Nephron (organoid): ENCODE results near the gene KRT1.

Source experiments
- H3K27ac Mint-ChIP-seq, 3 experiments: 2 replicates each; pipeline ENCODE4 v1.8.0; 2020; ENCODE audit warnings: mixed read lengths in 3 of 3, mild to moderate bottlenecking in 2 of 3, moderate library complexity in 1 of 3
- H3K27me3 Mint-ChIP-seq: 2 replicates; pipeline ENCODE4 v1.8.0; 2021; ENCODE audit warnings: low read depth, mild to moderate bottlenecking, moderate library complexity, mixed read lengths
- H3K36me3 Mint-ChIP-seq: 2 replicates; pipeline ENCODE4 v1.8.0; 2020; ENCODE audit warnings: low read depth, mixed read lengths
- H3K4me1 Mint-ChIP-seq: 2 replicates; pipeline ENCODE4 v1.8.0; 2020; ENCODE audit warnings: mixed read lengths
- H3K4me3 Mint-ChIP-seq, 3 experiments: 2 replicates each; pipeline ENCODE4 v1.8.0; 2020; ENCODE audit warnings: mild to moderate bottlenecking in 3 of 3, mixed read lengths in 3 of 3, moderate library complexity in 2 of 3
- H3K9me3 Mint-ChIP-seq: 2 replicates; pipeline ENCODE4 v1.8.0; 2020; ENCODE audit warnings: mixed read lengths
- CTCF ChIP-seq, 3 experiments: fragments of 200-600 bp; sonication (generic); IDR thresholded peaks; one replicate each; pipeline ENCODE4 v1.5.0; 2021; ENCODE audit warnings: antibody characterized with exemption in 3 of 3; ENCODE audit not compliant: unreplicated experiment in 3 of 3

KRT1 gene

GRCh38 chr12:52691841-52692150, 11.6 kb upstream of the KRT1 start:
- peaks cover 84% of the 10 kb centered on the region for H3K27me3 Mint-ChIP-seq
- peak overlapping the region; percentile 30 to 73 (median 72) for H3K4me3 Mint-ChIP-seq
- H3K9me3 Mint-ChIP-seq, result no peaks in the 10 kb centered on the region
- H3K27ac Mint-ChIP-seq, result no peak overlapping the region
- no peaks in the 10 kb centered on the region for H3K36me3 Mint-ChIP-seq
- no peak for TF ChIP-seq CTCF (IDR thresholded peaks at IDR 0.05; ENCODE audit: unreplicated experiment in 3 of 3)
- peaks cover 4% of the 10 kb centered on the region for H3K4me1 Mint-ChIP-seq

- Mint-ChIP-seq H3K9me3 (no peaks in the 10 kb centered on the region), H3K27me3 (peaks cover 87% of the 10 kb centered on the region), H3K27ac (no peak overlapping the region), H3K36me3 (no peaks in the 10 kb centered on the region), H3K4me1 (peaks cover 4% of the 10 kb centered on the region), H3K4me3 (peak overlapping the region; percentile 72 to 75 (median 73))
- TF ChIP-seq CTCF (IDR thresholded peaks at IDR 0.05; ENCODE audit: unreplicated experiment in 3 of 3), result no peak
Observed at GRCh38 chr12:52691076-52691840, 11.1 kb upstream of the KRT1 start.

- Mint-ChIP-seq H3K27ac (no peak overlapping the region), H3K4me1 (peaks cover 4% of the 10 kb centered on the region), H3K27me3 (peaks cover 84% of the 10 kb centered on the region), H3K36me3 (no peaks in the 10 kb centered on the region), H3K4me3 (peak overlapping the region; percentile 42 to 75 (median 73)), H3K9me3 (no peaks in the 10 kb centered on the region)
- no peak for TF ChIP-seq CTCF (IDR thresholded peaks at IDR 0.05; ENCODE audit: unreplicated experiment in 3 of 3)
Observed at GRCh38 chr12:52690351-52691075, 10.3 kb upstream of the KRT1 start.

- no peak overlapping the region for H3K27ac Mint-ChIP-seq
- TF ChIP-seq CTCF (IDR thresholded peaks at IDR 0.05; ENCODE audit: unreplicated experiment in 3 of 3), result no peak
- H3K36me3 Mint-ChIP-seq, result no peaks in the 10 kb centered on the region
- no peak overlapping the region for H3K4me3 Mint-ChIP-seq
- H3K9me3 Mint-ChIP-seq, result no peaks in the 10 kb centered on the region
- H3K27me3 Mint-ChIP-seq, result peaks cover 80% of the 10 kb centered on the region
- peaks cover 4% of the 10 kb centered on the region for H3K4me1 Mint-ChIP-seq
Observed at GRCh38 chr12:52689936-52690335, 9.7 kb upstream of the KRT1 start.

GRCh38 chr12:52689239-52689638, 9.0 kb upstream of the KRT1 start:
- Mint-ChIP-seq H3K4me3 (peak overlapping the region in 1 of 3 experiments; percentile 31), H3K9me3 (no peaks in the 10 kb centered on the region), H3K4me1 (peaks cover 4% of the 10 kb centered on the region), H3K36me3 (no peaks in the 10 kb centered on the region), H3K27me3 (peaks cover 80% of the 10 kb centered on the region), H3K27ac (no peak overlapping the region)
- TF ChIP-seq CTCF (IDR thresholded peaks at IDR 0.05; ENCODE audit: unreplicated experiment in 3 of 3), result no peak
